Measurements from ENCODE around the gene ATP6V0C. TPM values are rescaled to one million over a fixed set of nuclear protein-coding genes. Genes with fewer than 3 reads are reported as not detected.

ATP6V0C gene
- total and polyA plus RNA-seq, 2 of the 13 experiments (the other 11 are each of a cell fraction or from before 2014, with no cell fraction given), result 10.4 to 20.1 TPM

DNA sequence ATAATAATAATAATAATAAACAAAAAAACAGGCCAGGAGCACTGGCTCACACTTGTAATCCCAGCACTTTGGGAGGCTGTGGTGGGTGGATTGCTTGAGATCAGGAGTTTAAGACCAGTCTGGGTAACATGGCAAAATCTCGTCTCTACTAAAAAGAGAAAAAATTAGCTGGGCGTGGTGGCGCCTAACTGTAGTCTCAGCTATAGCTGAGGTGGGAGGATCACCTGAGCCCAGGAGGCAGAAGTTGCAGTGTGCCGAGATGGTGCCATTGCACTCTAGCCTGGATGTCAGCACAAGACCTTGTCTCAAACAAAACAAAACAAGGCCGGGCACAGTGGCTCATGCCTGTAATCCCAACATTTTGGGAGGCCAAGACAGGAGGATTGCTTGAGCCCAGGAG is 18.7 kb upstream of the ATP6V0C start:
- 97% methylated on average over 5 of the region's 5 CpGs for WGBS (ENCODE audit: low lambda C conversion rate)
- peaks cover 5% of the 10 kb centered on the region for H3K79me2 ChIP-seq (ENCODE audit: insufficient read depth, low read length)
- no TSS peak for BruUV-seq (replicated peaks)

DNA sequence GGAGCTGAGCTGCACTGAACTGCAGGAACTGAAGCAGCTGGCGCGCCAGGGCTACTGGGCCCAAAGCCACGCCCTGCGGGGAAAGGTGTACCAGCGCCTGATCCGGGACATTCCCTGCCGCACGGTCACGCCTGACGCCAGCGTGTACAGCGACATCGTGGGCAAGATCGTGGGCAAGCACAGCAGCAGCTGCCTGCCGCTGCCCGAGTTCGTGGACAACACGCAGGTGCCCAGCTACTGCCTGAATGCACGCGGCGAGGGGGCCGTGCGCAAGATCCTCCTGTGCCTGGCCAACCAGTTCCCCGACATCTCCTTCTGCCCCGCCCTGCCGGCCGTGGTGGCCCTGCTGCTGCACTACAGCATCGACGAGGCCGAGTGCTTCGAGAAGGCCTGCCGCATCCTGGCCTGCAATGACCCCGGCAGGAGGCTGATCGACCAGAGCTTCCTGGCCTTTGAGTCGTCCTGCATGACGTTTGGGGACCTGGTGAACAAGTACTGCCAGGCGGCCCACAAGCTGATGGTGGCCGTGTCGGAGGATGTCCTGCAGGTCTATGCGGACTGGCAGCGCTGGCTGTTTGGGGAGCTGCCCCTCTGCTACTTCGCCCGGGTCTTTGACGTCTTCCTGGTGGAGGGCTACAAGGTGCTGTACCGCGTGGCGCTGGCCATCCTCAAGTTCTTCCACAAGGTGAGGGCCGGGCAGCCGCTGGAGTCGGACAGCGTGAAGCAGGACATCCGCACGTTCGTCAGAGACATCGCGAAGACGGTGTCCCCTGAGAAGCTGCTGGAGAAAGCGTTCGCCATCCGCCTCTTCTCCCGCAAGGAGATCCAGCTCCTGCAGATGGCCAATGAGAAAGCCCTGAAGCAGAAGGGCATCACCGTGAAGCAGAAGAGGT is 17.3 kb upstream of the ATP6V0C start:
- BruUV-seq (replicated peaks), result no TSS peak
- Histone ChIP-seq H3K4me1 (ENCODE audit: insufficient read depth, low read length) (peaks cover 14% of the 10 kb centered on the region), H3K36me3 (replicated peaks in 1 of 2; ENCODE audit: control insufficient read depth in 1 of 2, insufficient read depth in 2 of 2, low read length in 2 of 2) (peaks cover 12 to 29% of the 10 kb centered on the region in 2 experiments; a peak in 4 of 5 replicates), H4K20me1 (ENCODE audit: insufficient read depth, low read length) (no peaks in the 10 kb centered on the region), H3K27me3 (ENCODE audit: control insufficient read depth in 1 of 2, insufficient read depth in 2 of 2, low read length in 2 of 2) (no peaks in the 10 kb centered on the region), H3K4me3 (replicated peaks in 1 of 3; ENCODE audit: insufficient read depth in 1 of 3, low read depth in 2 of 3, low read length in 3 of 3) (no peak overlapping the region), H3K4me2 (ENCODE audit: low read depth, low read length) (no peak overlapping the region), H3K9ac (ENCODE audit: insufficient read depth, low read depth, low read length) (no peak overlapping the region), H2AFZ (ENCODE audit: low read length) (no peak overlapping the region), H3K9me3 (ENCODE audit: low read length) (no peaks in the 10 kb centered on the region), H3K27ac (ENCODE audit: extremely low read length, insufficient read depth, low read length) (no peak overlapping the region), H3K79me2 (ENCODE audit: insufficient read depth, low read length) (no peaks in the 10 kb centered on the region)
- DNase-seq (ENCODE audit: low spot score), result no peak
- 97% methylated on average over 31 of the region's 62 CpGs for WGBS (ENCODE audit: low lambda C conversion rate)
- in situ Hi-C loops (cut with HindIII; ENCODE audit: extremely low pct_ligation_motif_present, low pct_unique_long_range_greater_than_20kb), result no loop called here
- POLR2A ChIA-PET, result no interaction called here
- ATAC-seq, result no peak
- TF ChIP-seq HOXA7 (CRISPR knock-in tag; IDR thresholded peaks at IDR 0.05), result no peak
- TF ChIP-seq U2AF2 (IDR thresholded peaks at IDR 0.05; ENCODE audit: low read depth, low read length), result no peak
- no peak for FAIRE-seq
- CTCF ChIA-PET (ENCODE audit: low intra/inter-chr PET ratio, low total read pairs), result no interaction called here
- intact Hi-C loops (cut with micrococcal nuclease; ENCODE audit: unreplicated experiment), result no loop called here

More for the DNA sequence above, 18.7 kb upstream of the ATP6V0C start:
- ATAC-seq (no peak), FAIRE-seq (no peak), DNase-seq (ENCODE audit: low spot score) (no peak)
- peaks cover 13 to 29% of the 10 kb centered on the region in 2 experiments; a peak in 4 of 5 replicates for H3K36me3 ChIP-seq (replicated peaks in 1 of 2; ENCODE audit: control insufficient read depth in 1 of 2, insufficient read depth in 2 of 2, low read length in 2 of 2)
- H3K27ac ChIP-seq (ENCODE audit: extremely low read length, insufficient read depth, low read length), result no peak overlapping the region
- CTCF ChIA-PET (ENCODE audit: low intra/inter-chr PET ratio, low total read pairs), result no interaction called here
- in situ Hi-C loops (cut with HindIII; ENCODE audit: extremely low pct_ligation_motif_present, low pct_unique_long_range_greater_than_20kb), result no loop called here
- intact Hi-C loops (cut with micrococcal nuclease; ENCODE audit: unreplicated experiment), result no loop called here
- TF ChIP-seq JUN (CRISPR knock-in tag; IDR thresholded peaks at IDR 0.05) (no peak), ZMAT3 (CRISPR knock-in tag; conservative IDR thresholded peaks at IDR 0.05) (no peak), ELF3 (CRISPR knock-in tag; IDR thresholded peaks at IDR 0.05) (no peak), PTBP1 (IDR thresholded peaks at IDR 0.05; ENCODE audit: low read depth, low read length, poor library complexity, severe bottlenecking) (no peak)
- no peaks in the 10 kb centered on the region for H4K20me1 ChIP-seq (ENCODE audit: insufficient read depth, low read length)
- H3K4me3 ChIP-seq (replicated peaks in 1 of 3; ENCODE audit: insufficient read depth in 1 of 3, low read depth in 2 of 3, low read length in 3 of 3), result no peak overlapping the region
- no peak overlapping the region for H3K9ac ChIP-seq (ENCODE audit: insufficient read depth, low read depth, low read length)
- no peaks in the 10 kb centered on the region for H3K9me3 ChIP-seq (ENCODE audit: low read length)
- H3K4me1 ChIP-seq (ENCODE audit: insufficient read depth, low read length), result peaks cover 24% of the 10 kb centered on the region
- POLR2A ChIA-PET, result no interaction called here
- no peak overlapping the region for H3K4me2 ChIP-seq (ENCODE audit: low read depth, low read length)
- no peak overlapping the region for H2AFZ ChIP-seq (ENCODE audit: low read length)
- no peaks in the 10 kb centered on the region for H3K27me3 ChIP-seq (ENCODE audit: control insufficient read depth in 1 of 2, insufficient read depth in 2 of 2, low read length in 2 of 2)
